Brain pericyte (primary cell): ENCODE data around the gene SRF.

Experiments used
- DNase-seq: peaks from one replicate; pipeline ENCODE4 v3.0.0-alpha.2; 2012; ENCODE audit warnings: low read depth, low spot score

The SRF gene

GRCh38 chr6:43147691-43148477, 23.2 kb upstream of the SRF start:
- no peak for DNase-seq

GRCh38 chr6:43149265-43149664, 21.8 kb upstream of the SRF start:
- no peak for DNase-seq

GRCh38 chr6:43150051-43150751, 20.9 kb upstream of the SRF start:
- DNase-seq, result no peak

- no peak for DNase-seq
These were observed 11.5 kb upstream of the SRF start for GRCh38 chr6:43159599-43159998.

GRCh38 chr6:43163899-43164298, 7.2 kb upstream of the SRF start:
- DNase-seq, result no peak

GRCh38 chr6:43170417-43170930, 595 bp upstream of the SRF start:
- DNase-seq, result peak; percentile 25

GRCh38 chr6:43171707-43172103, 636 bp downstream of the SRF start:
- no peak for DNase-seq

GRCh38 chr6:43172104-43173007, 1.3 kb downstream of the SRF start:
- no peak for DNase-seq

GRCh38 chr6:43173591-43174262, 2.7 kb downstream of the SRF start:
- no peak for DNase-seq

- peak; percentile 96 for DNase-seq
These were observed 3.4 kb downstream of the SRF start for GRCh38 chr6:43174263-43175112.

GRCh38 chr6:43175676-43176422, 4.8 kb downstream of the SRF start:
- no peak for DNase-seq

GRCh38 chr6:43176423-43176786, 5.3 kb downstream of the SRF start:
- no peak for DNase-seq

GRCh38 chr6:43178150-43178549, 7.1 kb downstream of the SRF start:
- no peak for DNase-seq

GRCh38 chr6:43178951-43179830, 8.1 kb downstream of the SRF start:
- DNase-seq, result no peak

GRCh38 chr6:43180058-43180457, 9.0 kb downstream of the SRF start:
- no peak for DNase-seq

GRCh38 chr6:43180985-43181384, 9.9 kb downstream of the SRF start:
- no peak for DNase-seq

GRCh38 chr6:43181621-43181941, 10.5 kb downstream of the SRF start:
- no peak for DNase-seq

GRCh38 chr6:43181942-43182860, 11.1 kb downstream of the SRF start, which contains the start of gene CUL9:
CUL9 (plus strand) TSS chr6:43182196; CDS start chr6:43184311, 2,115 bp downstream.
- peak; percentile 12 for DNase-seq
